Endothelial cell of umbilical vein (primary cell): ENCODE measurements around the gene IL5RA. TPM values are rescaled to one million over a fixed set of nuclear protein-coding genes. Genes with fewer than 3 reads are reported as not detected.

Experiments
- BruUV-seq: library from RNA; stranded (reverse); fragments of 400-500 nt; replicated peaks from 2 replicates; lab custom pipeline; 2021; lab: Mats Ljungman, UMichigan
- CTCF ChIA-PET: fragments of 300-600, 350-600 bp; sonication (Branson Sonifier 250); formaldehyde crosslinking; loops from one replicate; lab custom pipeline; 2021; ENCODE audit warnings: antibody characterized with exemption, inconsistent platforms; lab: Charles Lee
- POLR2A ChIA-PET: fragments of 300-600, 350-600 bp; sonication (Branson Sonifier 250); formaldehyde crosslinking; loops from one replicate; lab custom pipeline; 2021; ENCODE audit warnings: antibody characterized with exemption, inconsistent platforms; lab: Charles Lee
- DNase-seq: peaks from one replicate; pipeline ENCODE4 v3.0.0-alpha.2; 2011; ENCODE audit warnings: low read depth, low spot score
- FAIRE-seq: peaks from 2 replicates; lab custom pipeline; 2011; peaks lifted over from hg19 to GRCh38; lab: Jason Lieb, UNC
- H2AFZ ChIP-seq: 2 replicates; pipeline ENCODE4 v1.6.0; 2012; ENCODE audit warnings: low read depth, low read length, control low read depth, inconsistent platforms
- H3K27ac ChIP-seq: 2 replicates; pipeline ENCODE4 v1.5.1; 2011; ENCODE audit warnings: low read depth, mild to moderate bottlenecking, control low read depth, low read length, moderate library complexity; ENCODE audit not compliant: insufficient read depth
- H3K27me3 ChIP-seq, 2 experiments: 2 replicates each; pipeline versions ENCODE4 v1.6.0 to v1.6.1; 2011; ENCODE audit warnings: low read length in 2 of 2, mixed read lengths in 1 of 2; ENCODE audit not compliant: control insufficient read depth in 2 of 2, insufficient read depth in 2 of 2
- H3K36me3 ChIP-seq, 2 experiments: 2 replicates in 1 of 2; 3 replicates in 1 of 2; pipeline ENCODE4 v1.5.1; 2011; ENCODE audit warnings: low read length in 2 of 2, mild to moderate bottlenecking in 1 of 2, moderate library complexity in 1 of 2; ENCODE audit not compliant: control insufficient read depth in 2 of 2, insufficient read depth in 2 of 2; ENCODE audit errors: extremely low read depth in 1 of 2
- H3K4me1 ChIP-seq: 3 replicates; pipeline ENCODE4 v1.5.1; 2011; ENCODE audit warnings: mild to moderate bottlenecking, low read length; ENCODE audit not compliant: control insufficient read depth, insufficient read depth; ENCODE audit errors: extremely low read depth
- H3K4me2 ChIP-seq: 2 replicates; pipeline ENCODE4 v1.6.1; 2011; ENCODE audit warnings: low read length, control low read depth, mixed read lengths; ENCODE audit not compliant: insufficient read depth
- H3K4me3 ChIP-seq, 3 experiments: fragments of 200-600 bp in 1 of 3; sonication (generic), shearing (Covaris generic) in 1 of 3; replicated peaks in 1 of 3; 2 replicates each; pipeline ENCODE4 v1.5.1; 2011 to 2016; ENCODE audit warnings: control low read depth in 3 of 3, low read length in 3 of 3, mild to moderate bottlenecking in 2 of 3, inconsistent platforms in 1 of 3, low read depth in 1 of 3, moderate library complexity in 1 of 3; ENCODE audit not compliant: insufficient read depth in 1 of 3
- H3K79me2 ChIP-seq: 2 replicates; pipeline ENCODE4 v1.6.0; 2012; ENCODE audit warnings: low read length, inconsistent platforms; ENCODE audit not compliant: control insufficient read depth, insufficient read depth
- H3K9ac ChIP-seq: replicated peaks from 2 replicates; pipeline ENCODE3; 2011; ENCODE audit warnings: low read length, control low read depth; ENCODE audit not compliant: insufficient read depth; ENCODE audit errors: extremely low read depth
- H3K9me1 ChIP-seq: replicated peaks from 3 replicates; pipeline ENCODE4 v1.6.0; 2011; ENCODE audit warnings: mild to moderate bottlenecking, low read length; ENCODE audit not compliant: control insufficient read depth, insufficient read depth; ENCODE audit errors: extremely low read depth
- H3K9me3 ChIP-seq: replicated peaks from 2 replicates; pipeline ENCODE4 v1.5.1; 2012; ENCODE audit warnings: low read length, inconsistent platforms; ENCODE audit not compliant: control insufficient read depth, insufficient read depth
- H4K20me1 ChIP-seq: replicated peaks from 2 replicates; pipeline ENCODE3; 2011; ENCODE audit warnings: mild to moderate bottlenecking, low read length; ENCODE audit not compliant: control insufficient read depth, insufficient read depth; ENCODE audit errors: extremely low read depth
- EZH2 ChIP-seq: IDR thresholded peaks from 2 replicates; pipeline ENCODE4 v1.6.1; 2012; ENCODE audit warnings: borderline replicate concordance, low read depth, mild to moderate bottlenecking, moderate library complexity, low read length, inconsistent platforms; ENCODE audit not compliant: severe bottlenecking
- FOS ChIP-seq: IDR thresholded peaks from 2 replicates; pipeline ENCODE4 v1.6.1; 2011; ENCODE audit warnings: mild to moderate bottlenecking, low read length, moderate library complexity, borderline replicate concordance; ENCODE audit not compliant: insufficient read depth
- GATA2 ChIP-seq: IDR thresholded peaks from 2 replicates; pipeline ENCODE4 v1.7.0; 2011; ENCODE audit warnings: low read depth, mild to moderate bottlenecking, moderate library complexity, mixed read lengths, low read length; ENCODE audit not compliant: insufficient read length, insufficient read depth
- JUN ChIP-seq: IDR thresholded peaks from 2 replicates; pipeline ENCODE4 v1.6.1; 2011; ENCODE audit warnings: borderline replicate concordance, low read depth; ENCODE audit not compliant: insufficient read length, insufficient read depth
- MYC ChIP-seq: IDR thresholded peaks from one replicate; pipeline ENCODE4 v1.6.1; 2011; ENCODE audit warnings: mild to moderate bottlenecking, low read depth, low read length
- POLR2A ChIP-seq: IDR thresholded peaks from 2 replicates; pipeline ENCODE4 v1.6.1; 2012; ENCODE audit warnings: low read depth, mild to moderate bottlenecking, control low read depth, low read length
- POLR2AphosphoS5 ChIP-seq: IDR thresholded peaks from 2 replicates; pipeline ENCODE4 v1.6.1; 2012; ENCODE audit warnings: low read depth, mild to moderate bottlenecking, control low read depth, low read length, moderate library complexity; ENCODE audit not compliant: insufficient read depth
- dilution Hi-C: fragments of 300-500 bp; cut with MboI; formaldehyde crosslinking; loops from one replicate; pipeline ENCODE4 v1.15.0; 2019; ENCODE audit warnings: low sequenced_read_pairs; ENCODE audit not compliant: extremely low pct_ligation_motif_present
- intact Hi-C: fragments of 100-400 bp; cut with micrococcal nuclease; formaldehyde crosslinking; loops from one replicate; pipeline ENCODE4 v1.10.0; 2022
- polyA plus RNA-seq, 4 experiments: library from polyadenylated mRNA; depleted of rRNA in 3 of 4; stranded (reverse) in 3 of 4; unstranded in 1 of 4; fragments of >200 nt; gene quantifications; 2 replicates each; pipeline versions ENCODE4 v1.2.1 to v1.2.3, GENCODE V29; 2011 to 2012; ENCODE audit warnings: missing spikeins in 1 of 4
- total RNA-seq: library from RNA; stranded (reverse); gene quantifications from 2 replicates; pipeline ENCODE4 v1.2.3, GENCODE V29; 2021
- TF ChIP-seq, protein P1 (sequence below), 2 donors: IDR thresholded peaks; 1 replicate in 1 of 2; 2 replicates in 1 of 2; pipeline ENCODE4 v1.5.1; 2011; ENCODE audit warnings: low read length in 2 of 2, mild to moderate bottlenecking in 2 of 2, moderate library complexity in 2 of 2, control low read depth in 1 of 2, inconsistent platforms in 1 of 2, low read depth in 1 of 2; ENCODE audit not compliant: insufficient read depth in 1 of 2; ENCODE audit errors: extremely low read depth in 1 of 2
- TF ChIP-seq, protein P2 (sequence below): IDR thresholded peaks from 2 replicates; pipeline ENCODE4 v1.6.1; 2011; ENCODE audit not compliant: insufficient read depth, insufficient read length

The IL5RA gene
- total and polyA plus RNA-seq, 2 donors (not counting 3 experiments of a cell fraction or from before 2014, with no cell fraction given), result not detected

GRCh38 chr3:3069723-3070122, 40.5 kb downstream of the IL5RA start:
- no peak overlapping the region for H2AFZ ChIP-seq
- no peak for FAIRE-seq
- H3K27ac ChIP-seq, result no peak overlapping the region
- H3K27me3 ChIP-seq, result no peaks in the 10 kb centered on the region
- no peaks in the 10 kb centered on the region for H3K79me2 ChIP-seq
- H3K36me3 ChIP-seq, result no peaks in the 10 kb centered on the region
- CTCF ChIA-PET, result no interaction called here
- H3K9me3 ChIP-seq, result peaks cover 2% of the 10 kb centered on the region
- no peak for DNase-seq
- no peak overlapping the region for H3K4me2 ChIP-seq
- no peak overlapping the region for H3K4me3 ChIP-seq
- H4K20me1 ChIP-seq, result no peaks in the 10 kb centered on the region
- dilution Hi-C loops, result no loop called here
- TF ChIP-seq, protein P1, sequence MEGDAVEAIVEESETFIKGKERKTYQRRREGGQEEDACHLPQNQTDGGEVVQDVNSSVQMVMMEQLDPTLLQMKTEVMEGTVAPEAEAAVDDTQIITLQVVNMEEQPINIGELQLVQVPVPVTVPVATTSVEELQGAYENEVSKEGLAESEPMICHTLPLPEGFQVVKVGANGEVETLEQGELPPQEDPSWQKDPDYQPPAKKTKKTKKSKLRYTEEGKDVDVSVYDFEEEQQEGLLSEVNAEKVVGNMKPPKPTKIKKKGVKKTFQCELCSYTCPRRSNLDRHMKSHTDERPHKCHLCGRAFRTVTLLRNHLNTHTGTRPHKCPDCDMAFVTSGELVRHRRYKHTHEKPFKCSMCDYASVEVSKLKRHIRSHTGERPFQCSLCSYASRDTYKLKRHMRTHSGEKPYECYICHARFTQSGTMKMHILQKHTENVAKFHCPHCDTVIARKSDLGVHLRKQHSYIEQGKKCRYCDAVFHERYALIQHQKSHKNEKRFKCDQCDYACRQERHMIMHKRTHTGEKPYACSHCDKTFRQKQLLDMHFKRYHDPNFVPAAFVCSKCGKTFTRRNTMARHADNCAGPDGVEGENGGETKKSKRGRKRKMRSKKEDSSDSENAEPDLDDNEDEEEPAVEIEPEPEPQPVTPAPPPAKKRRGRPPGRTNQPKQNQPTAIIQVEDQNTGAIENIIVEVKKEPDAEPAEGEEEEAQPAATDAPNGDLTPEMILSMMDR (IDR thresholded peaks at IDR 0.05; ENCODE audit: extremely low read depth in 1 of 2, insufficient read depth in 1 of 2, low read depth in 1 of 2, low read length in 2 of 2), result no peak
- TF ChIP-seq, protein P2, sequence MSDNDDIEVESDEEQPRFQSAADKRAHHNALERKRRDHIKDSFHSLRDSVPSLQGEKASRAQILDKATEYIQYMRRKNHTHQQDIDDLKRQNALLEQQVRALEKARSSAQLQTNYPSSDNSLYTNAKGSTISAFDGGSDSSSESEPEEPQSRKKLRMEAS, result no peak
- no peak for TF ChIP-seq POLR2AphosphoS5
- TF ChIP-seq JUN, result no peak
- no peak for TF ChIP-seq FOS
- TF ChIP-seq POLR2A, result no peak
- TF ChIP-seq GATA2, result no peak
- TF ChIP-seq MYC, result no peak
- no peak for TF ChIP-seq EZH2
- POLR2A ChIA-PET, result no interaction called here
- H3K9me1 ChIP-seq, result no peaks in the 10 kb centered on the region
- H3K9ac ChIP-seq, result no peak overlapping the region
- BruUV-seq, result no TSS peak
- no peaks in the 10 kb centered on the region for H3K4me1 ChIP-seq
- intact Hi-C loops, result no loop called here
